HG02943 (cell line): ENCODE measurements around the gene SIT1.
"Not testable (repeated sequence)": the region's sequence is repeated elsewhere in the genome, so short reads cannot be mapped to it uniquely, and the experiment has no call there.

ENCODE experiments used
- ATAC-seq: cut with Tn5 transposase; IDR thresholded peaks from one replicate; pipeline ENCODE4 v1.9.1; 2021; ENCODE audit warnings: mild to moderate bottlenecking, low read depth, moderate library complexity; ENCODE audit not compliant: unreplicated experiment

Gene SIT1

DNA sequence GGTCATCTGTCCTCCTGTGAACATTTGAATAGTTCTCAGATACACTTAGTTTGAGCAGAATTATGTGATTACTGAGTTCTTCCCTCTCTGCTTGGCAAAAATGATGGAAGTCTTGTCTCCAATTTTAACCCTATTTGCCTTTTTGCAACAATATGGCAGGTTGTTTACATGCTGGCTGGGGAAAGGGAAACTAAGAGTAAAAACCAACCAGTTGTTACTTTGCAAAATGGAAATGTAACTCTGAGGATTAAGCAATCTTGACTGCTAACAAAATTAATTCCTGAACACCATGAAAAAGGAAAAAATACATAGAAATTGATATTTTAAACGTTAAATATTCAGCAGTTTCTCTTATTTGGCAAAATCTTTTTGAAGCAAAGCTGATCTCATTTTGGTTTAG, 11.1 kb downstream of the SIT1 start:
- ATAC-seq: no peak

DNA sequence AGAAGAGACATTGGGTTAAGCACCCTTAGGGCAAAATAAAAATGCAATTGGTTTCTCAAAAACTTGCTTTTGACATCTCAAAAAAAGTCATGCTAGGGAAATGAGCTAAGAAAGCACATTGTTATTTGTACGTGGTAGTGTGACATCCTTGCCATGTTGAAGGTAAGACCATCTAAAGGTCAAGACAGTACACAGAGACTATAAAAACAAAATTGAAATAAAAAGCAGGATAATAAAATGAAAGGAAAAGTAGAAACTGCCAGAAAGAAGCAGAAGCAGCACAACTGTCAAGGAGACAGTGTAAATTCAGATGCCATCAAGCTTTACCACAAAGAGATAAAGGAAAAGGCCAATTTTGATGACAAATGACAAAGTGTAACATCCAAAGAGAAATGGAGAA, 11.5 kb downstream of the SIT1 start:
- ATAC-seq: not testable (repeated sequence)

DNA sequence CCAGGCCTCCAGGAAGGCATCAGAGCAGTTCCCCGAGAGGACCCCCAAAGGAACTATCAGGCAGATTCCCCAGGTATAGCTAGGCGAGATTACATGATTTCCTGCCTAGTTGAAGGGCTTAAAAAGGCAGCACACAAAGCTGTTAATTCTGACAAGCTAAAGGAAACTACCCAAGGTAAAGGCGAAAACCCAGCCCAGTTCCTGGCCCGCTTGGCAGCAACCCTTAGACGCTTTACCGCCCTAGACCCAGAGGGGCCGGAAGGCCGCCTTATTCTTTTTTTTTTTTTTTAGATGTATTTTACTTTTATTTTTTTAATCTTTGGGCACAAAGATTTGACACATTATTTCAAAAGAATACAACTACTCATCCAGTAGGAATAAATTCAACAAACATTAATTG, 12.0 kb downstream of the SIT1 start:
- not testable (repeated sequence) for ATAC-seq

DNA sequence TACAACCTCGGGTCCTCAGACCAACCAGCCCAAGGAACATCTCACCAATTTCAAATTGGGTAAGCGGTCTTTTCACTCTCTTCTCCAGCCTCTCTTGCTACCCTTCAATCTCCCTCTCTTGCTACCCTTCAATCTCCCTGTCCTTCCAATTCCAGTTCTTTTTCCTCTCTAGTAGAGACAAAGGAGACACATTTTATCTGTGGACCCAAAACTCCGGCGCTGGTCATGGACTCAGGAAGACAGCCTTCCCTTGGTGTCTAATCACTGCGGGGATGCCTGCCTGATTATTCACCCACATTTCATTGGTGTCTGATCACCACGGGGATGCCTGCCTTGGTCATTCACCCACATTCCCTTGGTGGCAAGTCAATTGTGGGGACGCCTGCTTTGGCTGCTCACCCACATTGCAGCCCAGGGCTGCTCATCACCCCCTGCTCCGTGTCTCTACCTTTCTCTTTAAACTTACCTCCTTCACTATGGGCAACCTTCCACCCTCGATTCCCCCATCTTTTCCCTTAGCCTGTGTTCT, 13.2 kb downstream of the SIT1 start:
- not testable (repeated sequence) for ATAC-seq

GRCh38 chr9:35636877-35637246, 13.9 kb downstream of the SIT1 start:
- not testable (repeated sequence) for ATAC-seq

DNA sequence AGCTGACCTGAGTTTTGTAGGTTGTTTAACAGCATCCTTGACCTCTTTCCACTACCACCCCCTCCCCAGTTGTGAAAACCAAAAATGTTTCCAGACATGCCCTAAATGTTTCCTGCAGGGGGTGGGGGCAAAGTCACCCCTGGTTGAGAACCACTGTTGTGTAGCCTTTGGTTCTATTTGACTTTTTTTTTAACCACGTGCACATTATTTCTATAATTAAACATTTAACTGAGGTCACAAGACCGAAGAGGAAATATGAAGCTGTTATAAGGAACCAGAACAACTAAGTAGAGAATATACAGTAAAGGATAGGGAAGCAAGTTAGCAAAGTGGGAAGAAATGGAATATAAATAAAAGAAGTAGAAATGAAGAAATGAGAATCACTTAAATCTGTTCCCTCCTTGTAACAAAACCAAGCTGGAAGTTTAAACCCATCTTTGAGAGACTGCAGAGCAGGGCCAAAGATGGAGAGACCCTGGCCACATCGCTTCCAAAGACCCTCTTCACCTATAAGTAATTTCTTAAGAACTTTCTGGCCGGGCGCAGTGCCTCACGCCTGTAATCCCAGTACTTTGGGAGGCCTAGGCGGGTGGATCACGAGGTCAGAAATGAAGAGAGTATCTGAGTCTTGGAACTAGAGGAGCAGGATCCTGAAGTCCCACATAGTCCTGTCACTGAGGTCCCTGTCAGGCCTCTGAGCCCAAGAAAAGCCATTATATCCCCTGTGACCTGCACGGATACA, 14.4 kb downstream of the SIT1 start:
- no peak for ATAC-seq

- ATAC-seq: no peak
These were observed 15.0 kb downstream of the SIT1 start for GRCh38 chr9:35635730-35636129.

GRCh38 chr9:35629597-35629996, 21.1 kb downstream of the SIT1 start:
- ATAC-seq: no peak

DNA sequence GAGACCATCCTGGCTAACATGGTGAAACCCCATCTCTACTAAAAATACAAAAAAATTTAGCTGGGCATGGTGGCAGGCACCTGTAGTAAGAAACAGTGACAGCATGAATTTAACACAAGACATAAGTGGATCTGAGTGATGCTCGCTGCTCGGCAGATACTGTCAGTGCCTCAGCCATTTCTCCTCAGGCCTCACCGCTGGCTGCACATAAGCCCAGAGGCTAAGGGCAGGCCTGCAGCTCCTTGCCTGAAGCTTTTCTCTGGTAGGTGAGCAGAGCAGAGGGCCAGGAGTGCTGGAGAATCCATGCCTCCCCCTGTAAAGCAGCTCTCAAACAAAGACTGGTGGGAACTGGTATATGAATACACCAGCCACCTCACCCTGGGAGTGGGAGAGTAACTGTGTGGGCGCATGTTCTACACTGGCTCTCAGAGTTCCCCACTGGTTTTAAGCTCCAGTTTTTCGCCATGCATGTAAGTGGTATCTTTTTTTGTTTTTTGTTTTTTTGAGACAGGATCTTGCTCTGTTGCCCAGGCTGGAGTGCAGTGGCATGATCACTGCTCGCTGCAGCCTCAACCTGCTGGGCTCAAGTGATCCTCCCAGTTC, 22.2 kb downstream of the SIT1 start:
- no peak for ATAC-seq

GRCh38 chr9:35627575-35627974, 23.2 kb downstream of the SIT1 start:
- ATAC-seq: no peak

- ATAC-seq: peak; percentile 54
These were observed 31.0 kb downstream of the SIT1 start for GRCh38 chr9:35619800-35620158.

DNA sequence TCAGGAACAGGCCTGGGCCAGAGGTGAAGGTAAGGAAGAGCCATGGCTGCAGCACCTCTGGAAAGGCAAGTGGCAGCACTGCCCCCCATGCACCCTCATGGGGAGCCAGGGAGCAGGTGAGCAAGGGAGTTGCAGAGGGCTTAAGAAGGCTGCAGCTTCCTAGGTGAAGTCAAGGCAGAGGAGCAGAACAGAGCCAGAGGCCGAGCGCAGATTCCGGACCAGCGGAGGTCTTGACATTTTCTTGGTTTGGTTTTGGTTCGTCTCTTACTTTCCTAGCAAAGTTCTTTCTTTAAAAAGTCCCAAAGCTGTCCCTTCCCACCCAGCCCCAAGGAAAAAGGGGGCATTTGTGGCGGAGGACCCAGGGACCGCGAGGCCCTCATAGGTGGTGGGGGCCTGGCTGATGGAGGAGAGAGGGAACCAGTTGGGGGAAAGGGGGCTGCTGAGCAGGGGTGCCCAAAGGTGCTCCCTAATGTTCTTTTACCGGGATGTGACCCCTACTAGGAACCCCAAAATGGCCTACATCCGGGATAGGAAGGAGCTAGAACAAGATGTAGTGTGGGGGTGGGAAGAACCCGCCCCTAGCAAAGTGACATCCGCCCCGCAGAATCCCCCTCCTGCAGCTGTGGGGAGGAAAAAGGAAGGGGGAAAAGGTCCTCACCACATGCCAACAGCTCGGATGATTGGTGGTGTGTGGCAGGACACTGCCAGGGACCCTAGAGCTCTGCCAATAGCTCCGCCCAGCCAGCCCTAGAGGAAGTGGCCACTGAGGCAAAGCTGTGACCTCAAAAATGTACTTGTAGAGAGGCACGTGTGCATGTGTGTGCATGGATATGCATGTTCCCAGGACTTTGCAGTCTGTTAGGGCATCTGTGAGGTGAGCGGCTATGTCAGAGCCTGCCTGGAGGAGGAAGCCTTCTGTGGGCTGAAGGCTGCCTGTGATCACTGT, 31.6 kb downstream of the SIT1 start:
- ATAC-seq: peak; percentile 53

GRCh38 chr9:35618325-35618727, 32.4 kb downstream of the SIT1 start, which contains the start of gene CD72:
TSS of gene CD72 (minus strand) at chr9:35618413. CDS start at chr9:35618303, 110 bp downstream.
- ATAC-seq: no peak

DNA sequence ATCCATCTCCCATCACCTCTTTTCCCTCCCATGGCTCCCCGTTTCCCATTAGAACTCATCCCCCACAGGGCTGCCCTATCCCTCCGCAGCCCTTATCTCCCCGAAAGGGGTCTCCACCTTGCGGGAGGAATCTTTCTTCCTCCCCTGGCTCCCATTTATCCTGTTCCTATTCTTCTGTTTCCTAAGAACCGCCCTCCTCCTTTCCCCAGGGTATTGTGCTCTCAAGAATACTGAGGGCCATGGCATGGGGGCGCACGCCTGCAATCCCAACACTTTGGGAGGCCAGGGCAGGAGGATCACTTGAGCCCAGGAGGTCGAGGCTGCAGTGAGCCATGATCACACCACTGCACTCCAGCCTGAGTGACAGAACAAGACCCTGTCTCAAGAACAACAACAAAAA, 33.2 kb downstream of the SIT1 start:
- ATAC-seq: no peak

DNA sequence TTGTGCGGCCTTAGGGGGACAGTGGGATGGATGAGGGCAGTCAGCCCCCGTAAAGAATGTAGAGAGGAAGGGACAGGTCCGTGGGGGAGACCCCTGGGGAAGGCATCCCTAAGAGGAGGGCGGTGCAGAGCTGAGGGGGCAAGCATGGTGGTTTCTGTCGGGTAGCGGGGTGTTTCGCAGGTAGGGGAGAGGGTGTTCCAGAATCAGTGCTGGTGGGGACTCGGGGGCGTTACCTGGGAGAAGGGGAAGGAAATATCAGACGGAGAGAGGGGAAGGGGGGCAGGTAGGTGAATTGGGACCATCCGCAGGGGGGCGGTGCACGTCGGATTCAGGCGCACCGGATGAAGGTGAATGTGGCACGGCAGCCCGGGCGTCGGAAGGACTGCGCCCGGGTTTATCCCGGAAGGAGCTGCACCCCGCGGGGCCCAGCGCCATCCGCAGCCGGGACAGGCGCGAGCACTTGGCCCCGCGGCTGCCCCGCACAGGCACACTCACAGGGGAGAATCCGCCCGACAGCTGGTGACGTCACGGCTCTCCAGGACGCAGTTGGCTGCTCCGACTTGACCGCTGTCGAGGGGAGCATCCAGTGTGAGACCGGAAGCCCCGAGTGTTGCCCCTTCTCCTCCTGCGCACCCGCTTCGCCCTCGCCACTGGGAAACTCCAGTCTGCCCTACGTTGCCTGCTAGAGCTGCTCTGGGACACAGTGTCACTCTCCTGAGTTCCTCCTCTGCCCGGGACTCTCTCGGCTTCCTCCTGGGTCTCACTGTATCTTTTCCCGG, 33.9 kb downstream of the SIT1 start:
- ATAC-seq: no peak

DNA sequence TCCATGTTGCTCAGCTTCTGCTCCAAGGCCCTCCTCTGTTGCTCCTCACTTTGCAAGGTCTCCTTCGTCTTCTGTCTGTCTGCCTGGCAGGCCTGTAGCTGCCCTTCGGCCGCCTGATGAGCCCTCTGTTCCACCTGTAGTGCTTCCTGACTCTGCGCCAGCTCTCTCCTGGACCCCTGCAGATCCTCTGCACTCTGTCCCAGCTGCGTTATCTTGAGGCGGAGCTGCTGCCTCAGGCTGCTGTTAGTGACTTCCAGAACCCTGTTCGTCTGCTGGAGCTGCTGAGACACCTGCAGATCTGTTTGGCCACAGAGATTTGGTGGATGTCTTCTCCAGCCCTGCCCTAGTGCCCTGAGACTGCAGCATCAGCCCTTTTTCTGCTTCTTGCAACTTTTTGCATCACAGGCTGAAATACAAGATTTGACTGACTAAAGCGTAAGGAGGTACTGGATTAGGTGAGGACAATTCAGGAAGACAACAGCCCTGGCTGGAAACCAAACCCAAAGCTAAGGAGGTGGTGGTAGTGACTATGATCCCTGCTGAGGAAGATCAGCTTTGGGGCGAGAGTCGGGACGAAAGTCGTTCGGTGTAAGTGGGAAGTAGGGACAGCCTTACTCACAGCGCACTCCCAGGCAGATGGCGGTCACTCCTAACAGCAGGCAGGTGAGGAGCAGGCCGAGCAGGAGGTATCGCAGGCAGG, 34.6 kb downstream of the SIT1 start:
- no peak for ATAC-seq

DNA sequence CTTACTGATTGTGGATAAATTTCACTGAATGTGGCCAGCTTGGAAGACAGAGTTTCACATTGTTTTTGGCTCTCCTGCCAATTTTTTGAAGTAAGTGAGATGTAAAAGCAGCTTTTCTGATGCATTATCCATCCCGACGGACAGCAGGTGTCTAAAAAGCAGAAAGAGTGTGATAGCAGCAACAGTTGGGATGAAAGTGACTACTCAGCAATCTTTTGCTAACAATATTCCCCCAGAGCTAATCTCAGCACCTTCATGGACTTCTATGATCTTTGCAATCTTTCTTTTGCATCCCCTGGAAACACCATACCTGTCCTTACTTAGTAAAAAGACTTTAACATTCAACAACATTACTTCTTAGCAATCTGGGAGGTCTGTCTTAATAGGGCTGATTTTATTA, 37.9 kb downstream of the SIT1 start:
- no peak for ATAC-seq

GRCh38 chr9:35612066-35612465, 38.7 kb downstream of the SIT1 start:
- not testable (repeated sequence) for ATAC-seq

GRCh38 chr9:35611230-35611797, 39.4 kb downstream of the SIT1 start:
- no peak for ATAC-seq
